H1 (cell line): ENCODE data around the gene MAPK1. TPM values are rescaled to one million over a fixed set of nuclear protein-coding genes. Genes with fewer than 3 reads are reported as not detected.

Source experiments
- EZH2 ChIP-seq: fragments of 200-600 bp; sonication (generic); IDR thresholded peaks from 2 replicates; pipeline ENCODE4 v1.7.1; 2012; ENCODE audit warnings: low read depth, mild to moderate bottlenecking, moderate library complexity, low read length, inconsistent platforms; ENCODE audit not compliant: severe bottlenecking
- POLR2A ChIP-seq, 2 experiments: IDR thresholded peaks; 1 replicate in 1 of 2; 2 replicates in 1 of 2; pipeline ENCODE4 v1.6.1; 2011; ENCODE audit warnings: low read depth in 2 of 2, low read length in 2 of 2, mild to moderate bottlenecking in 2 of 2; ENCODE audit errors: control extremely low read depth in 1 of 2
- SAP30 ChIP-seq: fragments of 300-600 bp; sonication (generic); IDR thresholded peaks from 2 replicates; pipeline ENCODE4 v1.7.1; 2012; ENCODE audit warnings: low read length, moderate library complexity, mild to moderate bottlenecking, inconsistent platforms; ENCODE audit not compliant: insufficient read depth, insufficient replicate concordance
- SP4 ChIP-seq: IDR thresholded peaks from 2 replicates; pipeline ENCODE4 v1.6.1; 2012; ENCODE audit warnings: low read length, inconsistent platforms
- polyA plus RNA-seq, 7 experiments: library from polyadenylated mRNA; depleted of rRNA in 3 of 7; stranded (reverse) in 5 of 7; unstranded in 2 of 7; fragments of >200 nt in 5 of 7; fragments of 200-250 nt in 2 of 7; gene quantifications; 1 replicate in 5 of 7; 2 replicates in 1 of 7; 4 replicates in 1 of 7; pipeline versions ENCODE4 v1.2.1 to v1.2.3, GENCODE V29; 2011 to 2013; ENCODE audit warnings: missing spikeins in 2 of 7, mixed read lengths in 2 of 7
- total RNA-seq: library from RNA; stranded (reverse); fragmentation: NEBNext Ultra II Directional; extraction: Animal tissue kit (Norgen Biotek cat#: 25700); gene quantifications from 2 replicates; pipeline ENCODE4 v1.2.1, GENCODE V29; 2021

MAPK1 gene
- total and polyA plus RNA-seq, 2 of the 8 experiments (the other 6 are each of a cell fraction or from before 2014, with no cell fraction given), result 28.1 to 101 TPM

- TF ChIP-seq SP4, result no peak
- TF ChIP-seq POLR2A (IDR thresholded peaks at IDR 0.05; ENCODE audit: control extremely low read depth in 1 of 2, low read depth in 2 of 2, low read length in 2 of 2), result no peak
- TF ChIP-seq SAP30, result no peak
- TF ChIP-seq EZH2, result no peak
These were observed 39.7 kb downstream of the MAPK1 start (continued) for GRCh38 chr22:21827628-21828267.
